ENCODE results near the gene MCUB.

The MCUB gene

DNA sequence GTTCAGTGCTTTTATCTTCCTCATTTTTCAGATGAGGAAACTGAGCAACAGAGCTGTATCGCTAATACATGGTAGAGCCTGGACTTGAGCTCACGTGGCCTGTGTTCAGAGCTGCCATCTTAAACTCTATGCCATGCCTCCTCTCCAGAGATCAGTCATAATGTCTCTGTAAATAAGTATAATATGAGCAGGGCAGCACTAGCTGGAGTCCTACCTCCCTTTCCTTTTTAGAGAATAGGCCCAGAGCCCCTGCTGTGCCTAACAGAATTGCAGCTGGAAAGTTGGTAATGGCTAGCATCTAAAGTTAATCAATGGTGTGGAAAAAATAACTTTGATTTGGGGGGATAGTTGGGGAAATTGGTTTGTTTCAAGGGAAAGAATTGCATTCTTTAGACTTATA, 122.8 kb downstream of the MCUB start:
- no peak for DNase-seq (ENCODE audit: low spot score)

DNA sequence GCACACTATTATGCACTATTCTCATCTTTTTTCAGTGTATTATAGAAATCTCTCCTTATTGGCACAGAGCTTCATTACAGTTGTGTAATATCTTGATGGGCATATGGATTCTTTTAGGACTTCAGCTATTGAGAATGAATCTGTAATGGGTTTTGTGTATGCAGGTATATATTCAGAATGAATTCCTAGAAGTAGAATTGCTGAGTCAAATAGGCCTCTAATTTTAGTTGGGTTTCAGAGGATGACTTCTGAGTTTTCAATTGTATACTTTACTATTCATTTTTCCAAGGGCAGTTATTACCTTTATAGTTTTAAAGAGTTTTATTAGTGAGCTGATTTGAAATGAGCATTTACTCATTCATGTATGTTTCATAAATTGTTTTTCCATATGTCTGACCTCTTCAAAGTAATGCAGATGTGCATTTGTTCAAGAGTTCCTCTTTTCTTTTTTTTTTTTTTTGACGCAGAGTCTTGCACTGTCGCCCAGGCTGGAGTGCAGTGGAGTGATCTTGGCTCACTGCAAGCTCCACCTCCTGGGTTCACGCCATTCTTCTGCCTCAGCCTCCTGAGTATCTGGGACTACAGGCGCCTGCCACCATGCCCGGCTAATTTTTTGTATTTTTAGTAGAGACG, 123.7 kb downstream of the MCUB start:
- no peak for DNase-seq (ENCODE audit: low spot score)

DNA sequence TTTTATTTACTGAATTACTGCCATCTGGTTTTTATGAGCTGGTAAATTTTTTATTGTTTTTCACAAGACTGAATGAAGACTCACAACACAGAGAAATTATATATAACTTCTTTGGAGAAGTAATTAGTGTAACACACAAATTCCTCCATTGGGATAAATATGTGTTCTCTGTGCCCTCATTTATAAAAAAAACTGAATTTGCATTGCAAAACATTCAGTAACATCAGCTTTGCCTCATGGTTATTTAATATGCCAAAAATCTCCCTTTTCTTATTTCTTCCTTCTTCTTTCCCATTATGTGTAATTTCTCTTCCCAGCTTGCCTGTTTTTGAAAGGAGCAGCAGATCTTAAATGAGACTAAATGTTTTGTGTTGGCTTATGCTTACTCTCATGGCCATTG, 124.7 kb downstream of the MCUB start:
- DNase-seq (ENCODE audit: low spot score), result no peak

DNA sequence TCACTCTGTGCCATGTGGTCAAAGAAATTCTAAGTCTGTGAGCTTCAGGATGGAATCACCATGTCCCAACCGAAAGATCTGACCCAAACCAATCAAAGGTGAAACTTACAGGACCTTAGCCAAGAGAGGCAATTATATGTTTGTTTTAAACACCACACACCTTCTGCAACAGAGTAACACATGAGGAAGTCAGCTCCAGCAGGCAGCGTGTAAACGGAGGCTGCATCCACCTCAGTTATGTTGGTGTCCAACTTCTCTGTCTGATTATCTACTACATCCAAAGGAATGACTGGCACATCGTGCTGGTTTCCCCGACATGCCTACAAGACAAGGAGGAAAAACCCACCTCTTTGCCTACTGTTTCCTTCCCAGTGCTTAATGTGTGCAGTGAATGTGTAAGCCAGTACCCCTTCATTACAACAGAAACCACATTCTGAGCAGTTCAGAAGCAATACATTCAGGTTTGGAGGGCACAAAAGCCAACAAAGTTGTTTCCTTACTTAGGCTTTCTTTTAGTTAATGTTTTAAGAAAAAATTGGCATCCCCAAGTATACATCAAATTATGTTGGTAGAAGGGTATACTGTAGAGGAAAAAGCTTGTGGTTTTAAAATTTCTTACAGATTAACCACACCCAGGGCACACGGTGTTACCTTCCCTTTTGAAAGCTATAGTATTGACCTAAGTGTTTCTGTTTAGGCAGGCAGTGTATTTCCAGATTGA, 130.8 kb downstream of the MCUB start:
- DNase-seq (ENCODE audit: low spot score), result no peak

DNA sequence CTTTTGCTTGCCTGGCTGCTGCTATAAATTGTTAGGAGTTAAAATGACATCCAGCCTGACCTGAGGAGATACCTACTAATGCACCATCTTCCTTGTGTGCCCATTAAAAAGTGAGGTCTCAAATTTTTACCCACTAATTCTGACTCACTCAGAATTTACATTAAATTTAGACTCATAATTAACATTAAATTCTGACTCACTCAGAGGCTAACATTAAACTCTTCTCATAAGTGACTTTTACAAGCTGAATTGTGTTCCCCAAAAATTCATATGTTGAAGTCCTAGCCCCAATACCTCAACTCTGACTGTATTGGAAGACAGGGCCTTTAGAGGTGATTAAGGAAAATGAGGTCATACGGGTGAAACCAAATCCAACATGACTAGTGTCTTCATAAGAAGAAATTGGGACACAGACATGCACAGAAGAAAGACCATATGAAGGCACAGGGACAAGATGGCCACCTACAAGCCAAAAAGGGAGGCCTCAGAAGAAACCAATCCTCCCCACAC, 131.4 kb downstream of the MCUB start:
- DNase-seq (ENCODE audit: low spot score), result no peak

DNA sequence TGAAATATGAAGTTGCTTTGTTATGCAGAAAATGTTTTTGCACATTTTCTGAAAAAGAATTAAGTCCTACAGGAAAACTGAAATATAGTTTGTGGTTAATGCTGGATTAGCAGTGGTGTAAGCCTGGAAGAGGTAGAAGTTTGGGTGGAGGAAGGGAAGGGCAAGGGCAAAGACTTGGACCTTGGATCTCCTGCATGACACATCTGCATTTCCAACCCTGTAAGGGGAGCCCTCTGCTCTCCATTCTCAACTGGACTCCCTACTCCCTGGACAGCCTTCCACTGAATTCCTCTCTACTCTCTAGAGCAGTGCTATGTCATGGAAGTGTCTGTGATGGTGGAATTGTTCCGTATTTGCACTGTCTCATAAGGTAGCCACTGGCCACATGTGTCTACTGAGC, 138.6 kb downstream of the MCUB start:
- no peak for DNase-seq (ENCODE audit: low spot score)

DNA sequence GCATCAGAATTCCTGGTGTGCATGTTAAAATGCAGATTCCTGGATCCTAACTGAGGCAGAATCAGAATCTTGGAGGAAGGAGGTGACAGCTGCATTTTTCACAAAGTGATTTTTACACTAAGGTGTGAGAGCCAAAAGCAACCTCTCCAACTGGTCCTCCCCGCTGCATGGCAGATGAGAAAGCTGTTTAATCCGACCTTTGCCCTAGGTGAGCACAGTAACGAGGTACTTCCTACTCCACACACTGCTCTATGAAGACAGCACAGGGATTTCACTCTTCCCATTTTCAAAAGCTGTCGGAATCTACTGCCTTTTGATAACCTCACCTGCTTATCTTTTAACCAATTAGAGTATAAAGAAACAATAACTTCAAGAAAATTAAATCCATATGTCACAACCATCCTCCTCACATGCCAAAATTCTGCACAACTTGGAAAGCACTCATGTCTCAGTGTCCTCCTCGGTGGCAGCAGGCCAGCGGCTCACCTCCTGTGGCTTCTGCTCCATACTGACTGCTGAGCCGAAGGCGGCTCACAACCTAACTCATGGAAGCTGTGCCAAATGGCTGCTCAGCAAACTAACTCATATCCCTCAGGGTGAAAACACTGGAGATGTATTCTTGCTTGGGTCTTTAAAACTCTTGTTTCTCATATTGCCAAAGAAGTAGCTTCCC, 139.6 kb downstream of the MCUB start:
- DNase-seq (ENCODE audit: low spot score), result no peak

DNA sequence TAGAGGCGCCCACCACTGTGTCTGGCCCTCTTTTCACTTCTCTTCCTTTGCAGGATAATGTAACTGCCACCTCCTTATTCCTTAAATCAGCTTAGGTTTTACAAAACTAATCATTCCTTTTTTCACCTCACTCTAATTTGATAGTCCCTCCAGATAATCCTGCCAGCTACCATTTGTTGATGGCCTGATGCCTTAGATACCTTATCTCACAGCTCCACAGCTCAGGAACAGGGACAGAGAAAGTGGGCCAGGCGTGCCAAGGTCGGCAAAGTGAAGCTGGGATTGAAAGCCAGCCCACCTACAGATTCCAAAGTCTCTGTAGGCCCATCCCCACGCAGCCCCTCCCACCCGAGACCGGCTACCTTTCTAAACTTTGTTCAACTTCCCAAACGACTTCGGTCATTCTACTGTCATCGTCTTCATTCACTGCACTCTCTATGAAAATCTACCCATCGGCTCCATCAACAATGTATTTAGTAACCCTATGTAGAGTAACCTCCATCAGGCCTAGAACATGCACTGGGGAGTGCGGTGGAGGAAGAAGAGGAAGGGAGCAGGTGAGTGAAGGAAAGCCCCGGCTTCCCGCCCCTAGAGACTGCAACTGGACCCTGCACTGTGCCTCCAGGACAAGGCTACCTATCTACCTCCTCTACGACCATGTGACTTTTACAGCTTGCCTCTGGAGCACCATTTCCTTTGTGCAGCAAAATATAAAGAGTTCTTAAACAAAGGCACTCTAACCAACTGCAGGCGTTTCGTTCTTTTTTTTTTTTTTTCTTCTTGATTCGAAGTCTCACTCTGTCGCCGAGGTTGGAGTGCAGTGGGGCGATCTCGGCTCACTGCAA, 141.7 kb downstream of the MCUB start:
- peak; percentile 52 for DNase-seq (ENCODE audit: low spot score)

DNA sequence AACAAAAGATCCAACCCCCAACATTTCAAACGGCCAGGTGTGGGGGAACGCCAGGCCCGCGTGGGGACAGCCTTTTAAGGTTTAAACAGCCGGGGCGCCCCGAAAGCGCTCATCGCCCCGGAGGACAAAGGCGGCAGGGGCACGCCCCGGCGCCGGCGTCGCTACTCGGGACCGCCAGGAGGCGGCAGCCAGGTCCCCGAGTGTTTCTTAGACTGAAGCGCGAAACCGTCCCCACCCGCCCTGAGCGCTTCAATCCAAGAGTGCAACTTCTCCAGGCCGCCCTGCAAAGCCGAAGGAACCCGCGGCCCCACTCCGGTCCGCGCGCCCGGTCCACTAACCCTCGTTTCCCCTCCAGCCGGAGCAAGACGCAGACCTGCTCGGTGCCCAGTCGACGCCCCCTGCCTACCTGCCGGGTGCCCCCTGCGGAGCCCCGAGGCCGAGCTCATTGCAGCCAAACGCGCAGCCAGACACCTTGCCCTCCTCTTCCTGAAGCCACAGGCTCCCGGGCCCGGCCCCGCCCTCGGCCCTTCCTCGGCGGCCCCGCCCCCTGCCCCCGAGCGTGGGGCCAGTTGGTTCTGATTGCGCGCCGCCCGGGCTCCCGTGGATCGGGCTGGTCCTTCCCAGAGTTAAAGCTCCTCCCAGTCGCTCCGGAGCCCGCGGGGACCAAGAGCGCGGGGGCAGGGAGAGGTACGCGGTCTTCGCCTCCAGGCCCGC, 143.1 kb downstream of the MCUB start, which contains the start of gene CASP6:
CASP6 (minus strand) TSS at position 496 of the 714 bp plus-strand sequence; CDS start at position 446, 50 bp downstream.
- peak; percentile 61 for DNase-seq (ENCODE audit: low spot score)

DNA sequence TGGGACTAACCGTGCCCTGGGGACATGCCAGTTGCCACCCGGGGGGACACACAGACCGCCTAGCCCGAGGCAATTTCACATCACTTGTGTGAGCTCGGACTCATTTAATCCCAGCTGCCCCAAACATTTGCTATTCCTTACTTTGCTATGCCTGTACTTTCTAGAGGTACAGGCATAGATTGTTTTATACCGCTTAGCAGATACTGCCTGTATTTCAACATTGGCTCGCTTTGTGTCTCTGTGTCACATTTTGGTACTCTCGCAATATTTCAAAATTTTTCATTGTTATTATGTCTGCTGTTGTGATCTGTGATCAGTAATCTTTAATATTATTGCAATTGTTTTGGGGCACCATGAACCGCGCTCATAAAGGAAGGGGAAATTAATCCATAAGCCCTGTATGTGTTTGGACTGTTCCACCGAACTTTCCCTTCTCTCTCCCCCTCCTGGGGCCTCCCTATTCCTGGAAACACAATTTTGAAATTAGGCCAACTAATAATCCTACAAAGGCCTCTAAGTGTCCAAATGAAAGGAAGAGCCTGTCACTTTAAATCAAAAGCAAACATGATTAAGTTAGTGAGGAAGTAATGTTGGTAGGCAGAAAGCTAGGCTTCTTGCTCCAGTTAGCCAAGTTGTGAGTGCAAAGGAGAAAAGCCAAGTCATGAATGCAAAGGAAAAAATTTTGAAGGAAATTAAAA, 143.8 kb downstream of the MCUB start:
- DNase-seq (ENCODE audit: low spot score), result no peak

DNA sequence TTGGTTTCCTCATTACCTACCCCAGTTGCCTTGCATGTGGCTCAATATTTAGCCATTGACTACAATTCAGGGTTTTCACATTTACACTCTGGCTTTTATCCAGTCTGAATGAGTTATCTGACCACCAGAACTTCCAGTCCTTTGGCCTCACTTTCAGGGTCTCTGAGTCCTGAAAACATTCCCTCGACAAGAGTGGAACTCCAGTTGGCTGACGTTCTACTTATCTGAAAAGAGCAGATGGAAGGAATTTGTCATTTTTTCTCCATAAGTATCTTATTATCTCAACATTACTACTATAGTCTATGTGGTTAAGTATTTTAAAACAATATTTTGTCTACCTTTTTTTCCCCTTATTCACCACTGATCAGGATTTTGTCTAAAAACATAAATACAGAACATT, 148.4 kb downstream of the MCUB start:
- DNase-seq (ENCODE audit: low spot score), result no peak

DNA sequence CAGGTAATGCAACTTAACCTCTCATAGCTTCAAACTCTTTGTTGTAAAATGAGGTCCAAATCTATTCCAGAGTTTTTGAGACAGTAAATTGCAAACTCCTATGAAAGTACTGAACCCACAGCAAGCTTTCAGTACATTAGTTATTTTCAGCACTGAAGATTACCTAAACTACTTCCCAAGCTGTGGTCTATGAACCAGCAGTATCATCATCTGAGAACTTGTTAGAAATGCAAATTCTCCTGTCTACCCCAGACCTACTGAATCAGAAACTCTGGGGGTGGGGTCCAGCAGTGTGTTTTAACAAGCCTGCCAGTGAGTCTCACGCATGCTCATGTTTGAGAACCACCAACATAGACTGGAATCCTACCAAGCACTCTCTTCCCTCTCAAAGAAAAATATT, 148.9 kb downstream of the MCUB start:
- DNase-seq (ENCODE audit: low spot score), result no peak

DNA sequence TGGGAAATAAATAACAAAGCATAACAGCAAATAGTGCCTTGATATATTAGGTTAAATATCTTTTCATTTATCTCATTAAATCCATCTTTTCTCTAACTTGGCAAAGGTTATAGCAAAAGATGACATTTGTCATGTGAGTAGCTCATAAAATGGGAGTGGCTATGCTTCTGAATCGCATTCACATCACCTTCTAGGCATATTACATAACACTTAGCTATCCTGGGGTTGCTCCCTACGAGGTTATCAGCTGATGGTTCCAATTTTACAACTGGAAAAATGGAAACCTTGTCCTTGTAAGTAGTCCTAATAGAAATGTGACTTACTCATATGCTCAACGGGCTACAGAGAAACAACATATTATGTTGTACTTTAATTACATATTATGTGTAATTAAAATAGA, 153.5 kb downstream of the MCUB start:
- DNase-seq (ENCODE audit: low spot score), result no peak

DNA sequence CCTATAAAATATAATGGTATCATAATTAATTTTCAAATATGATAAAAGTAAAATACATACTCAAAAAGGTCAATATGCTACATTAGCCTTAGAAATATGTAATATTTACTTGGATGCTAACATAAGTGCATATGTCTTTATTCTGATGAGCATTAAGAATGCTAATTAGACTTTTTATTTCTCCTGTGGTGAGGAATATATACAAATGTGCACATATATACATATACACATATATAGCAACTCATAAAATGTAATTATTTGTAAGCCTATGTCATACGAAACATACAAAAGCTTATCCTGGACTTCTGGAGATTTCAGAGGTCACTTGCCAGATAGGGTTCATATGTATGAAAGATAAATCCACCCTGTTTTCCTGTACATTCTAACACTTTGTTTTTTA, 158.7 kb downstream of the MCUB start:
- no peak for DNase-seq (ENCODE audit: low spot score)

DNA sequence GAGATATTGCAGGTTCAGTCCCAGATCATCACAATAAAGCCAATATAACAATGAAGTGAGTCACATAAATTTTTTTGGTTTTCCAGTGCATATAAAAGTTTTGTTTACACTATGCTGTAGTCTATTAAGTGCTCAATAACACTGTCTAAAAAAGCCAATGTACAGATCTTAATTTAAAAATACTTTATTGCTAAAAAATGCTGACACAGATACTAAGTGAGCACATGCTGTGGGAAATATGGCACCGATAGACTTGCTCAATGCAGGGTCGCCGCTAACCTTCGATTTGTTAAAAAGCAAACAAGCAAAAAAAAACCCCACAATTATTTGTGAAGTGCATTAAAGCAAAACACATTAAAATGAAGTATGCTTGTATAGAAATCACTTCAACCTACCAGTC, 159.6 kb downstream of the MCUB start:
- DNase-seq (ENCODE audit: low spot score), result no peak

DNA sequence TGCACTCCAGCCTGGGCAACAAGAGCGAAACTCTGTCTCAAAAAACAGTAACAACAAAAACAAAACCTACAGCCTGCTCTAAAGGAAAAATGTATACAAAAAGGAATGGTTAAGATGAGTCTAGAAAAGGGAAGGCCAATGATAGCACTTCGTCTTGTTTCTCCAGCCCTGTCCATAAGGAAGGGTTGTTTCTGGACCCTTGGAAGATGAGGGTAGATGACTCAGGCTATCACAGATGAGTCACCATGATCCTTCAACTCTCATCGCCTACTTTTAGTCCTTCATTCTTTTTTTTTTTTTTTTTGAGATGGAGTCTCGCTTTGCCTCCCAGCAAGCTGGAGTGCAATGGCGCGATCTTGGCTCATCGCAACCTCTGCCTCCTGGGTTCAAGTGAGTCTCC, 161.0 kb downstream of the MCUB start:
- no peak for DNase-seq (ENCODE audit: low spot score)

DNA sequence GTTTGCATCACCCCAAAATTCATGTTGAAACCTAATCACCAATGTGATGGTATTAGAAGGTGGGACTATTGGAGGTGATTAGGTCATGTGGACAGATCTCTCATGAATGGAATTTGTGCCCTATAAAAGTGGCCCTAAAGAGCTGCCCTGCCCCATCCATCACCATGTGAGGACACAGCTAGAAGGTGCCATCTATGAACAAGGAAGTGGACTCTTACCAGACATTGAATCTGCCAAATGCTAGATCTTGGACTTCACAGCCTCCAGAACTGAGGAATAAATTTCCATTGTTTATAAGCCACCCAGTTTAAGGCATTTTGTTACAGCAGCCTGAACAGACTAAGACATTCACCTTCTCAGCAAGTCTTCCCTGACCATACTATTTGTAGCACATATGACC, 162.3 kb downstream of the MCUB start:
- DNase-seq (ENCODE audit: low spot score), result no peak

DNA sequence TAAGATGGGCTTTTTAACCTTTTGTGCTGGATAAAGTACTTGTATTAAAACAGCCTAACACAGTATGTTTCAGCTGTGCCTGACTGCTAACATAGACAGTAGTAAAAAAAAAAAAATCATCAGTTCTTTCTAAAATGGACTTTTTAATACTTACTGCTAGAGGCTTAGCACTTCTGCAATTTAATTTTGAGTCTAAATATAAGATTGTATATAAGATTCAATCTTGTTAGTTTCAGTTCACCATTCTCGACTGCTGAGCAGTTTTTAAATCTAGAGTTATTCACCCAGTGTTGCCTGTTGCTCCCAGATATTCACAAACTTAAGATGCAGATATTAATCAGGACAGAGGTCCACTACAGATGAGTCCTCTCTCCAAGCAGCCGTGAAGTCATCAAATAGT, 163.1 kb downstream of the MCUB start:
- DNase-seq (ENCODE audit: low spot score), result no peak

DNA sequence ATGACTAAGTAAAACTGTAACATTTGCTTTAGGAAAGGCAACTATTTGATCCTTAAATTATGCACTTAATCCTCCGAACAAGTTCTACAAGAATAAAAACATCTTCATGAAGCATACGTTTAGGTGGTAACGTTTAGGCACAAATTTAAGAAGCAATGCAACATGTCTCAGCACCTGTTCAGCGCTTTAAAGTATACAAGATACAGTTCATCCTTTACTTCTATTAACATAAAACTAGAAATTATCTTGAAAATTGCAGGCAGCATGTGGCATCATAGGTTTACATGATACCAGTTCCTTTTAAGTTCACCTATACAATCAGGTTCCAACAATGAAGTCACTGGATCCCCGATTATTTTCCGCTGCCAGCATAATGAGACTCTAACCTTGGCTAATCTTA, 168.3 kb downstream of the MCUB start:
- no peak for DNase-seq (ENCODE audit: low spot score)

DNA sequence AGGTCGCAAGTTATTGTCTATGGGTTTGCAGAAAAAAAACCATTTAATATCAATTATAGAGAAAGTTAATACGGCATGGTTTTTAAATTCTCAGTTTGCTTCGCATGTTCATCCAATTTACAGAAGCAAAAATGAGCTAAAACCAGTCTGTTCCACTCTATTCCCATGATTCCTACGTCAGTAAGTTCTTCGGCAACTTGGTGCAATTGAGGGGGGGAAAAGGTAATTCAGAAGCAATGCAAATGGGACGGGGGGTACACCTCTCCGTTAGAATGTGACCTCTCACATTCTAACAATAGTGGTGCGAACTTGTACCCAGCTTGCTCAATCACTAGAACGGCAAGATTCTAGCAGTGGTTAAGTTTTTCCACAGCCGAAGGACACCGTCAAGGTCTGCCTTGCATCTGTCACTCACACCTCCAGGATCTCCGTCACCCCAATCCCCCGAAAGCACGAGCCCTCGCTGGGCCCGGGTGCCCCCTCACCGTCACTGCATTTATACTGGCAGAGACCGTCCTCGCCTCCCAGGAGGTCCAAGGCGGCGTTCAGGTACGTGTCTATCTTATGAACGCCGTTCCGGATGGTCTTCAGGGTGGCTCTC, 169.2 kb downstream of the MCUB start:
- DNase-seq (ENCODE audit: low spot score), result no peak
